Thyroid gland (tissue), 4 donors: ENCODE measurements around the gene CNTLN.

Experiments used
- CTCF ChIP-seq, 6 experiments: fragments of 200-600 bp in 3 of 6; fragments of 450-650 bp in 3 of 6; sonication (generic) in 3 of 6; IDR thresholded peaks; one replicate each; pipeline ENCODE4 v1.5.1; 2016 to 2019; ENCODE audit warnings: antibody characterized with exemption in 6 of 6, mild to moderate bottlenecking in 2 of 6, inconsistent platforms in 1 of 6, moderate library complexity in 1 of 6
- POLR2A ChIP-seq, 2 donors: fragments of 450-650 bp; IDR thresholded peaks; one replicate each; pipeline ENCODE4 v1.6.1; 2017; ENCODE audit warnings: antibody characterized with exemption in 2 of 2, mild to moderate bottlenecking in 2 of 2, moderate library complexity in 1 of 2

GRCh38 chr9:17535176-17535575, 400.3 kb downstream of the CNTLN start:
- TF ChIP-seq CTCF (IDR thresholded peaks at IDR 0.05) (no peak), POLR2A (IDR thresholded peaks at IDR 0.05) (no peak)
